ENCODE results near the gene GTPBP2.
"Not testable (repeated sequence)": the region's sequence is repeated elsewhere in the genome, so short reads cannot be mapped to it uniquely, and the experiment has no call there.

Gene GTPBP2

DNA sequence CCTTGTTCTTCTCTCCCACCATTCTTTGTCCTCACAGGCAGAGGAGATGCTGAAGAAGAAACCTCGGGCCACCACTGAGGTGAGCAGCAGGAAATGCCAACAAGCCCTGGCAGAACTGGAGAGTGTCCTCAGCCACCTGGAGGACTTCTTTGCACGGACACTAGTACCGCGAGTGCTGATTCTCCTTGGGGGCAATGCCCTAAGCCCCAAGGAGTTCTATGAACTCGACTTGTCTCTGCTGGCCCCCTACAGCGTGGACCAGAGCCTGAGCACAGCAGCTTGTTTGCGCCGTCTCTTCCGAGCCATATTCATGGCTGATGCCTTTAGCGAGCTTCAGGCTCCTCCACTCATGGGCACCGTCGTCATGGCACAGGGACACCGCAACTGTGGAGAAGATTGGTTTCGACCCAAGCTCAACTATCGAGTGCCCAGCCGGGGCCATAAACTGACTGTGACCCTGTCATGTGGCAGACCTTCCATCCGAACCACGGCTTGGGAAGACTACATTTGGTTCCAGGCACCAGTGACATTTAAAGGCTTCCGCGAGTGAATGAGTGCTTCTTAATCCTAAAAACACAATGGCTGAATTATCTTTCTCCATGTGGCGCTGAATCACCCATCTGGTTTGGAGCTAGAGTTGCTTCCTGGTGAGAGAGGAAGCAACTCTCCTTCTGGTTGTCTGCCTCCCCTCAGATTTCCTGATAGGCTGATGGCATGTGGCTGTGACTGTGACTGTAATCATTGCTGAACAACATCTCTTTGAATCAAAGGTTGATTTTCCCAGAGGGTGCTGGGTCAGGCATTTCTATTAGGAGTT is 11.1 kb upstream of the GTPBP2 start:
- TF ChIP-seq CTCF (IDR thresholded peaks at IDR 0.05; ENCODE audit: low read depth, low read length, missing control alignments) = no peak
- DNase-seq (ENCODE audit: extremely low read depth, low read depth) = no peak
- no peak overlapping the region for H3K4me3 ChIP-seq (replicated peaks; ENCODE audit: low read depth, low read length)

DNA sequence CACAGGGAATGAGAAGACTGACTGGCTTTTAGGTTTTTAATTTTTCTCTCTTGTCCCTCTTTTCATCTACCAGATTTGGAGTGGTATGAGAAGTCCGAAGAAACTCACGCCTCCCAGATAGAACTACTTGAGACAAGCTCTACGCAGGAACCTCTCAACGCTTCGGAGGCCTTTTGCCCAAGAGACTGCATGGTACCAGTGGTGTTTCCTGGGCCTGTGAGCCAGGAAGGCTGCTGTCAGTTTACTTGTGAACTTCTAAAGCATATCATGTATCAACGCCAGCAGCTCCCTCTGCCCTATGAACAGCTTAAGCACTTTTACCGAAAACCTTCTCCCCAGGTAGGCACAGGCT is 7.2 kb upstream of the GTPBP2 start:
- peak overlapping the region; percentile 69 for H3K4me3 ChIP-seq (replicated peaks; ENCODE audit: low read depth, low read length)
- DNase-seq (ENCODE audit: extremely low read depth, low read depth) = no peak
- TF ChIP-seq CTCF (IDR thresholded peaks at IDR 0.05; ENCODE audit: low read depth, low read length, missing control alignments) = no peak

GRCh38 chr6:43635387-43636307 is 6.6 kb upstream of the GTPBP2 start, which contains the start of gene MAD2L1BP:
Gene MAD2L1BP, plus strand, starts transcription at chr6:43635840. Its CDS starts 36 bp downstream, at chr6:43635876.
- TF ChIP-seq CTCF (IDR thresholded peaks at IDR 0.05; ENCODE audit: low read depth, low read length, missing control alignments) = no peak
- peak within 1 kb of the TSS; percentile 69 for H3K4me3 ChIP-seq (replicated peaks; ENCODE audit: low read depth, low read length)
- no peak for DNase-seq (ENCODE audit: extremely low read depth, low read depth)

DNA sequence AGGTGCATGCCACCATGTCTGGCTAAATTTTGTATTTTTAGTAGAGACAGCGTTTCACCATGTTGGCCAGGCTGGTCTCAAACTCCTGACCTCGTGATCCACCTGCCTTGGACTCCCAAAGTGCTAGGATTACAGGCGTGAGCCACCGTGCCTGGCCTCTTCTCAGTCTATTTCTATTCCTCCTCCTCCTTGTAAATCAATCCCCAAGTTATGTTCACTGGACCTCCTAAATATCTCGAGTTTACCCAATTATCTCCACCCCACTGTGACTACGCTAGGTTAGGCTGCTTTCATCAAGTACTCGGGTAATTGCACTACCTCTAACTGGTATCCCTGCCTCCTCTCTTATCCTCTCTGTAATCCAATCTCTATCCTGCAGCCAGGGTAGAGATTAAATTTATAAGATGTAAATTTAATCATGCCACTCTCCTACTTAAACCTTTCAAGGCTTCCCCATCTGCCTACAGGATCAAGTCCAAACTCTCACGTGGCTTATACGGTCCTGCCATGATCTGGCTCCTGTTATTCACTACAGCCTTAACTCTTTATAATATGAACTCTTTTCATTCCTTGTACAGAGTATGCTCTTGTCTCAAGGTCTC is 5.7 kb upstream of the GTPBP2 start:
- H3K4me3 ChIP-seq (replicated peaks; ENCODE audit: low read depth, low read length) = no peak overlapping the region
- no peak for TF ChIP-seq CTCF (IDR thresholded peaks at IDR 0.05; ENCODE audit: low read depth, low read length, missing control alignments)
- DNase-seq (ENCODE audit: extremely low read depth, low read depth) = no peak

DNA sequence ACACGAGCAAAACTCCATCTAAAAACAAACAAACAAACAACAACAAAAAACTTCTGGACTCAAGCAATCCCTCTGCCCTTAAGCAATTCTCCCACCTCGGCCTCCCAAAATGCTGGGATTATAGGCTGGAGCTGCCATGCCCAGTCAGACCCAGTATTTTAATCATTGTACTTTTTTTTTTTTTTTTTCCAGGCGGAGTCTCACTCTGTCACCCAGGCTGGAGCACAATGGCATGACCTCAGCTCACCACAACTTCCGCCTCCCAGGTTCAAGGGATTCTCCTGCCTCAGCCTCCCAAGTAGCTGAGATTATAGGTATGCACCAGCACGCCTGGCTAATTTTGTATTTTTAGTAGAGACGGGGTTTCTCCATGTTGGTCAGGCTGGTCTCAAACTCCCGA is 3.9 kb upstream of the GTPBP2 start:
- not testable (repeated sequence) for H3K4me3 ChIP-seq (replicated peaks; ENCODE audit: low read depth, low read length); DNase-seq (ENCODE audit: extremely low read depth, low read depth)

DNA sequence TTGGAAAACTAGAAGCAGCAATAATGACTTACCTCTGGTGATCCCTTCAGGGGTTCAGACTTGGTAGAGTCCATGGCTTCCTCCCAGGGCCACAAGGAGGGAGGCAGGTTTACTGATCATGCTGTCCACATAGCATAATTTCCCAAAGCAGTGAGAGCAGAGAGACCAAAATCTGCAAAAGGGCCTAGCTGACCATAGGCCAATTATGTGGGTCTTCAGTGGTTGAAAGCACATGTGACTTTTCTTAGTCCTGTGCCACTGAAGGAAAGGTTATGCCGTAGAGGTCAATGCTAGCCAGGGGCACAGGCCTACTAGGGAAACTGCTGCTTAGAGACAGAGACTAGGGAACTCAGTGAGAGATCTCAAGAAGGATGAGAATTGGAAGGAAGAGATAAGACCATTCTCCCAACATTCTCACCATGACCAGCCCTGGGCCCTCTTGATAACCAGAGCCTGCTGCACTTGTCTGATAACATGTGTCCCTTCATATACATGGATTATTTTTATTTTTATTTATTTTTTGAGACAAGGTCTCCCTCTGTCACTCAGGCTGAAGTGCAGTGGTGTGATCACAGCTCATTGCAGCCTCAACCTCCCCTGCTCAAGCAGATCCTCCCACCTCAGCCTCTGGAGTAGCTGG is 2.0 kb upstream of the GTPBP2 start:
- TF ChIP-seq CTCF (IDR thresholded peaks at IDR 0.05; ENCODE audit: low read depth, low read length, missing control alignments) = no peak
- no peak for DNase-seq (ENCODE audit: extremely low read depth, low read depth)

More for the DNA sequence above, 2.0 kb upstream of the GTPBP2 start:
- no peak overlapping the region for H3K4me3 ChIP-seq (replicated peaks; ENCODE audit: low read depth, low read length)

Data from HFF-Myc (cell line).